Measurements from ENCODE around the gene CDKN2AIP. TPM values are rescaled to one million over a fixed set of nuclear protein-coding genes. Genes with fewer than 3 reads are reported as not detected.
A peak's percentile ranks its signal among the peaks of the same experiment; 100 is the strongest.
"Not testable (repeated sequence)": the region's sequence is repeated elsewhere in the genome, so short reads cannot be mapped to it uniquely, and the experiment has no call there.

The CDKN2AIP gene
- total RNA-seq, 1 donor from 2014 or later: 9.4 TPM

- H3K27ac Mint-ChIP-seq (ENCODE audit: unreplicated experiment): no peak overlapping the region
- peaks cover 5% of the 10 kb centered on the region for H3K4me1 Mint-ChIP-seq (ENCODE audit: low read depth)
- H3K27me3 Mint-ChIP-seq (ENCODE audit: low read depth): no peaks in the 10 kb centered on the region
- H3K4me3 Mint-ChIP-seq (ENCODE audit: unreplicated experiment): no peak overlapping the region
- TF ChIP-seq CTCF (IDR thresholded peaks at IDR 0.05): no peak
- peaks cover 7% of the 10 kb centered on the region for H3K9me3 Mint-ChIP-seq (ENCODE audit: low read depth)
- DNase-seq (ENCODE audit: low spot score): no peak
- no peaks in the 10 kb centered on the region for H3K36me3 Mint-ChIP-seq (ENCODE audit: low read depth)
Measured at GRCh38 chr4:183458005-183458404, 13.6 kb downstream of the CDKN2AIP start.

GRCh38 chr4:183463903-183464619 lies 19.6 kb downstream of the CDKN2AIP start:
- H3K27ac Mint-ChIP-seq (ENCODE audit: unreplicated experiment); H3K9me3 Mint-ChIP-seq (ENCODE audit: low read depth); H3K4me3 Mint-ChIP-seq (ENCODE audit: unreplicated experiment): not testable (repeated sequence)

GRCh38 chr4:183465879-183466278 lies 21.4 kb downstream of the CDKN2AIP start:
- H3K36me3 Mint-ChIP-seq (ENCODE audit: low read depth); H3K9me3 Mint-ChIP-seq (ENCODE audit: low read depth); H3K4me1 Mint-ChIP-seq (ENCODE audit: low read depth); H3K27me3 Mint-ChIP-seq (ENCODE audit: low read depth); DNase-seq (ENCODE audit: low spot score); H3K4me3 Mint-ChIP-seq (ENCODE audit: unreplicated experiment): not testable (repeated sequence)
- peak overlapping the region; percentile 42 for H3K27ac Mint-ChIP-seq (ENCODE audit: unreplicated experiment)

More at GRCh38 chr4:183463903-183464619, 19.6 kb downstream of the CDKN2AIP start:
- H3K36me3 Mint-ChIP-seq (ENCODE audit: low read depth); DNase-seq (ENCODE audit: low spot score); H3K27me3 Mint-ChIP-seq (ENCODE audit: low read depth); H3K4me1 Mint-ChIP-seq (ENCODE audit: low read depth): not testable (repeated sequence)

- peaks cover 5% of the 10 kb centered on the region for H3K4me1 Mint-ChIP-seq (ENCODE audit: low read depth)
- no peak overlapping the region for H3K4me3 Mint-ChIP-seq (ENCODE audit: unreplicated experiment)
- no peak for DNase-seq (ENCODE audit: low spot score)
- TF ChIP-seq CTCF (IDR thresholded peaks at IDR 0.05): no peak
- H3K36me3 Mint-ChIP-seq (ENCODE audit: low read depth): no peaks in the 10 kb centered on the region
- H3K9me3 Mint-ChIP-seq (ENCODE audit: low read depth): peaks cover 2% of the 10 kb centered on the region
- H3K27me3 Mint-ChIP-seq (ENCODE audit: low read depth): no peaks in the 10 kb centered on the region
- H3K27ac Mint-ChIP-seq (ENCODE audit: unreplicated experiment): no peak overlapping the region
Measured at GRCh38 chr4:183467246-183467645, 22.8 kb downstream of the CDKN2AIP start.

- no peak for DNase-seq (ENCODE audit: low spot score)
- H3K27ac Mint-ChIP-seq (ENCODE audit: unreplicated experiment): no peak overlapping the region
- H3K4me3 Mint-ChIP-seq (ENCODE audit: unreplicated experiment): no peak overlapping the region
- H3K36me3 Mint-ChIP-seq (ENCODE audit: low read depth): no peaks in the 10 kb centered on the region
- H3K9me3 Mint-ChIP-seq (ENCODE audit: low read depth): peaks cover 2% of the 10 kb centered on the region
- H3K27me3 Mint-ChIP-seq (ENCODE audit: low read depth): no peaks in the 10 kb centered on the region
- peaks cover 11% of the 10 kb centered on the region for H3K4me1 Mint-ChIP-seq (ENCODE audit: low read depth)
- TF ChIP-seq CTCF (IDR thresholded peaks at IDR 0.05): no peak
Measured at GRCh38 chr4:183468210-183469095, 24.0 kb downstream of the CDKN2AIP start.

GRCh38 chr4:183469285-183469684 lies 24.8 kb downstream of the CDKN2AIP start:
- no peaks in the 10 kb centered on the region for H3K36me3 Mint-ChIP-seq (ENCODE audit: low read depth)
- no peak overlapping the region for H3K27ac Mint-ChIP-seq (ENCODE audit: unreplicated experiment)
- TF ChIP-seq CTCF (IDR thresholded peaks at IDR 0.05): no peak
- no peak overlapping the region for H3K4me3 Mint-ChIP-seq (ENCODE audit: unreplicated experiment)
- DNase-seq (ENCODE audit: low spot score): no peak
- H3K27me3 Mint-ChIP-seq (ENCODE audit: low read depth): no peaks in the 10 kb centered on the region
- no peaks in the 10 kb centered on the region for H3K9me3 Mint-ChIP-seq (ENCODE audit: low read depth)
- peaks cover 11% of the 10 kb centered on the region for H3K4me1 Mint-ChIP-seq (ENCODE audit: low read depth)
